B cell (primary cell): ENCODE data around the gene FUT6. TPM values are rescaled to one million over a fixed set of nuclear protein-coding genes. Genes with fewer than 3 reads are reported as not detected.
A peak's percentile ranks its signal among the peaks of the same experiment; 100 is the strongest.

Experiments used
- ATAC-seq: fragments of 200-7000 bp; cut with Tn5 transposase; one replicate; pipeline ENCODE4 v1.10.0; 2021; ENCODE audit warnings: low read depth, mild to moderate bottlenecking, moderate number of reproducible peaks, moderate library complexity
- CTCF ChIA-PET: fragments of 350-600 bp; sonication (Branson Sonifier 250); formaldehyde crosslinking; loops from one replicate; lab custom pipeline; 2021; ENCODE audit warnings: antibody characterized with exemption, inconsistent platforms; lab: Charles Lee
- POLR2A ChIA-PET: fragments of 350-600 bp; sonication (Branson Sonifier 250); formaldehyde crosslinking; loops from one replicate; lab custom pipeline; 2021; ENCODE audit warnings: antibody characterized with exemption; lab: Charles Lee
- DNase-seq: peaks from one replicate; pipeline ENCODE4 v3.0.0; 2013
- H2AFZ ChIP-seq: 2 replicates; pipeline ENCODE4 v1.6.1; 2012; ENCODE audit warnings: mild to moderate bottlenecking, low read depth, low read length; ENCODE audit not compliant: insufficient read depth, poor library complexity, severe bottlenecking
- H3K27ac ChIP-seq, 2 donors: 1 replicate in 1 of 2; 2 replicates in 1 of 2; pipeline ENCODE4 v1.5.1; 2012 to 2013; ENCODE audit warnings: low read length in 2 of 2, mild to moderate bottlenecking in 2 of 2, moderate library complexity in 1 of 2
- H3K27me3 ChIP-seq, 4 experiments: fragments of 200-600 bp in 1 of 4; sonication (generic) in 1 of 4; replicated peaks in 1 of 4; 1 replicate in 2 of 4; 2 replicates in 2 of 4; pipeline versions ENCODE4 v1.6.1 to v1.7.0; 2013 to 2016; ENCODE audit warnings: low read length in 3 of 4, mild to moderate bottlenecking in 2 of 4, mixed read lengths in 1 of 4, moderate library complexity in 1 of 4; ENCODE audit not compliant: insufficient read depth in 4 of 4, control insufficient read depth in 3 of 4; ENCODE audit errors: control extremely low read depth in 1 of 4
- H3K36me3 ChIP-seq, 2 experiments: replicated peaks in 1 of 2; 1 replicate in 1 of 2; 2 replicates in 1 of 2; pipeline versions ENCODE4 v1.6.1 to v1.7.1; 2013; ENCODE audit warnings: low read length in 1 of 2; ENCODE audit not compliant: insufficient read depth in 2 of 2, control insufficient read depth in 1 of 2; ENCODE audit errors: control extremely low read depth in 1 of 2, extremely low read depth in 1 of 2
- H3K4me1 ChIP-seq, 2 donors: fragments of 200-600 bp in 1 of 2; sonication (generic) in 1 of 2; 1 replicate in 1 of 2; 2 replicates in 1 of 2; pipeline versions ENCODE4 v1.5.1 to v1.6.1; 2013 to 2017; ENCODE audit warnings: low read length in 2 of 2; ENCODE audit not compliant: control insufficient read depth in 2 of 2, insufficient read depth in 2 of 2
- H3K4me2 ChIP-seq: replicated peaks from 2 replicates; pipeline ENCODE3; 2012; ENCODE audit warnings: mild to moderate bottlenecking, low read depth, low read length; ENCODE audit not compliant: poor library complexity, severe bottlenecking
- H3K4me3 ChIP-seq, 5 experiments: fragments of 200-600 bp in 1 of 5; sonication (generic) in 1 of 5; 1 replicate in 3 of 5; 2 replicates in 2 of 5; pipeline versions ENCODE4 v1.5.1 to v1.7.0; 2011 to 2016; ENCODE audit warnings: low read length in 4 of 5, mild to moderate bottlenecking in 4 of 5, low read depth in 2 of 5, control low read depth in 1 of 5, moderate library complexity in 1 of 5; ENCODE audit not compliant: insufficient read depth in 1 of 5; ENCODE audit errors: control extremely low read depth in 1 of 5, extremely low read depth in 1 of 5
- H3K79me2 ChIP-seq: fragments of 200-600 bp; sonication (generic); one replicate; pipeline ENCODE4 v1.6.0; 2016; ENCODE audit warnings: low read length; ENCODE audit not compliant: control insufficient read depth, insufficient read depth
- H3K9ac ChIP-seq: fragments of 200-600 bp; sonication (generic); 2 replicates; pipeline ENCODE4 v1.6.1; 2017; ENCODE audit warnings: mild to moderate bottlenecking, low read length, moderate library complexity
- H3K9me3 ChIP-seq, 3 donors: one replicate each; pipeline versions ENCODE4 v1.6.1 to v1.7.1; 2013; ENCODE audit warnings: low read length in 2 of 3; ENCODE audit not compliant: control insufficient read depth in 2 of 3, insufficient read depth in 1 of 3; ENCODE audit errors: control extremely low read depth in 1 of 3
- H4K20me1 ChIP-seq: 2 replicates; pipeline ENCODE4 v1.6.0; 2012; ENCODE audit warnings: mild to moderate bottlenecking, low read length; ENCODE audit not compliant: insufficient read depth, control insufficient read depth, poor library complexity, severe bottlenecking
- H3K27ac Mint-ChIP-seq: one replicate; pipeline ENCODE4 v1.8.0; 2021; ENCODE audit warnings: mixed read lengths
- H3K27me3 Mint-ChIP-seq: one replicate; pipeline ENCODE4 v1.8.0; 2021; ENCODE audit warnings: mixed read lengths
- H3K4me1 Mint-ChIP-seq: one replicate; pipeline ENCODE4 v1.8.0; 2021; ENCODE audit warnings: mixed read lengths
- H3K4me3 Mint-ChIP-seq: one replicate; pipeline ENCODE4 v1.8.0; 2021; ENCODE audit warnings: mixed read lengths
- H3K9me3 Mint-ChIP-seq: one replicate; pipeline ENCODE4 v1.8.0; 2022; ENCODE audit warnings: mixed read lengths; ENCODE audit not compliant: insufficient read depth
- EZH2 ChIP-seq: IDR thresholded peaks from 2 replicates; pipeline ENCODE4 v1.6.1; 2012; ENCODE audit warnings: borderline replicate concordance, low read depth, mild to moderate bottlenecking, moderate library complexity, low read length; ENCODE audit not compliant: insufficient read depth, poor library complexity, severe bottlenecking
- WGBS: methylation state at CpG from one replicate; pipeline ENCODE4 v1.1.5; 2013; ENCODE audit warnings: missing lambda C conversion rate; ENCODE audit not compliant: insufficient coverage; 5-methylcytosine and 5-hydroxymethylcytosine counted together
- intact Hi-C: fragments of 100-400 bp; cut with micrococcal nuclease; formaldehyde crosslinking; loops from one replicate; pipeline ENCODE4 v1.10.0; 2022
- polyA plus RNA-seq: library from polyadenylated mRNA; depleted of rRNA; stranded (reverse); fragments of >200 nt; gene quantifications from 2 replicates; pipeline ENCODE4 v1.2.3, GENCODE V29; 2012
- total RNA-seq, 2 donors: library from RNA; stranded (reverse); fragments of 120-200 nt in 1 of 2; gene quantifications; 1 replicate in 1 of 2; 2 replicates in 1 of 2; pipeline versions ENCODE4 v1.2.3 to v1.2.4, GENCODE V29; 2013 to 2022
- TF ChIP-seq, protein P1 (sequence below): fragments of 200-600 bp; IDR thresholded peaks from one replicate; pipeline ENCODE4 v1.8.0; 2022; ENCODE audit warnings: antibody characterized with exemption, mild to moderate bottlenecking

FUT6 gene
- total and polyA plus RNA-seq, 2 donors (not counting 1 experiment from before 2014, with no cell fraction given): 0.03 TPM; not detected in 1

DNA sequence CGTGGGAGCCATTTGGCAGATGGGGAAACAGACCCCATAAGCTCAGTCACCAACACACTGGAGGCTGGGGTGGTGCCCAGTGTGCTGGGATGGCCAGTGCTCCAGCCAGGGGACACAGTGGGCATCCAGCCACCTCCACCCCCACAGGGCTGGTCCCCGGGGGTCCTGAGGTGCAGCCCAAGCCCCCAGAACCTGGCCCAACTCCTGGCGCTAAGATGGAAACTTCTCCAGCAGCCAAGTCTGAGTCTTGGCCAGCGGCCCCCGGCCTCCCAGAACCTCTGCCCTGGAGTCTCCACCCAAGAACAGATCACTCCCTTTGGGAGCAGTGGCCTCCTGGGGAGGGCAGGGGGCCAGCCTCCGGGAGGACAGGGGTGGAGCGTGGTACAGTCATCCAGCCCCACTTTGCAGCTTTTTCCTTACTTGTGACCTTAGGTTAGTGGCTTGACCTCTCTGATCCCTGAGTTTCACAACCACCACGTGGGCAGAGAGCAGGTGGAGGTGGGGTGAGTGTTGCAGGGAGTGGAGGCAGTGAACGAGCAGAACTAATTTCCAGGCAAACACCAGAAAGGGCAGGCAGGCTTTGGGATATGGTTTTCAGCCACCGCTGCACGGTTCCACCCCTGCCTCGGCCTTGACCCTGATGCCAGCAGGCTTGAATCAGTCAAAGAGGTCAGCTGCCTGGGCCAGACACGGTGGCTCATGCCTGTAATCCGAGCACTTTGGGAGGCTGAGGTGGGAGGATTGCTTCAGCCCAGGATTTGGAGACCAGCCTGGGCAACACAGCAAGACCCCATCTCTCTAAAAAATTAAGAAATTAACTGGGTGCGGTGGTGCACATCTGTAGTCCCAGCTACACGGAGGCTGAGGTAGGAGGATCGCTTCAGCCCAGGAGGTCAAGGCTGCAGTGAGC is 38.9 kb downstream of the FUT6 start:
- Histone ChIP-seq H3K27me3 (peaks cover 0 to 70% (median 27%) of the 10 kb centered on the region in 4 experiments), H3K4me3 (no peak overlapping the region), H4K20me1 (no peaks in the 10 kb centered on the region), H3K27ac (no peak overlapping the region), H3K4me1 (peaks cover 19 to 24% of the 10 kb centered on the region in 2 donors), H2AFZ (no peak overlapping the region), H3K79me2 (no peaks in the 10 kb centered on the region), H3K4me2 (no peak overlapping the region), H3K9ac (no peak overlapping the region), H3K36me3 (no peaks in the 10 kb centered on the region), H3K9me3 (peaks cover 0 to 40% (median 0%) of the 10 kb centered on the region in 3 donors)
- H3K4me1 Mint-ChIP-seq: peaks cover 22% of the 10 kb centered on the region
- peak overlapping the region; percentile 59 for H3K27ac Mint-ChIP-seq
- ChIA-PET CTCF (no interaction called here), POLR2A (no interaction called here)
- DNase-seq (no peak), ATAC-seq (no peak)
- WGBS: 90% methylated on average over 16 of the region's 17 CpGs
- intact Hi-C loops: no loop called here
- TF ChIP-seq, protein P1, sequence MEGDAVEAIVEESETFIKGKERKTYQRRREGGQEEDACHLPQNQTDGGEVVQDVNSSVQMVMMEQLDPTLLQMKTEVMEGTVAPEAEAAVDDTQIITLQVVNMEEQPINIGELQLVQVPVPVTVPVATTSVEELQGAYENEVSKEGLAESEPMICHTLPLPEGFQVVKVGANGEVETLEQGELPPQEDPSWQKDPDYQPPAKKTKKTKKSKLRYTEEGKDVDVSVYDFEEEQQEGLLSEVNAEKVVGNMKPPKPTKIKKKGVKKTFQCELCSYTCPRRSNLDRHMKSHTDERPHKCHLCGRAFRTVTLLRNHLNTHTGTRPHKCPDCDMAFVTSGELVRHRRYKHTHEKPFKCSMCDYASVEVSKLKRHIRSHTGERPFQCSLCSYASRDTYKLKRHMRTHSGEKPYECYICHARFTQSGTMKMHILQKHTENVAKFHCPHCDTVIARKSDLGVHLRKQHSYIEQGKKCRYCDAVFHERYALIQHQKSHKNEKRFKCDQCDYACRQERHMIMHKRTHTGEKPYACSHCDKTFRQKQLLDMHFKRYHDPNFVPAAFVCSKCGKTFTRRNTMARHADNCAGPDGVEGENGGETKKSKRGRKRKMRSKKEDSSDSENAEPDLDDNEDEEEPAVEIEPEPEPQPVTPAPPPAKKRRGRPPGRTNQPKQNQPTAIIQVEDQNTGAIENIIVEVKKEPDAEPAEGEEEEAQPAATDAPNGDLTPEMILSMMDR: no peak
- no peak for TF ChIP-seq EZH2
- H3K27me3 Mint-ChIP-seq: peaks cover 32% of the 10 kb centered on the region
- no peaks in the 10 kb centered on the region for H3K9me3 Mint-ChIP-seq
- no peak overlapping the region for H3K4me3 Mint-ChIP-seq
